ENCODE data around the gene TCTN1. TPM values are rescaled to one million over a fixed set of nuclear protein-coding genes. Genes with fewer than 3 reads are reported as not detected.

The TCTN1 gene
- total and polyA plus RNA-seq, 4 donors, result 19.3 to 47.1 (median 30.7) TPM

- DNase-seq (peak; percentile 75 to 85), ATAC-seq (ENCODE audit: low FRiP score) (peak; percentile 90)
- Histone ChIP-seq H3K9me3 (ENCODE audit: control insufficient read depth, low read length) (peaks cover 2% of the 10 kb centered on the region), H3K27ac (ENCODE audit: low read depth in 1 of 2, low read length in 2 of 2) (peak within 1 kb of the TSS in 1 of 2 donors; percentile 36), H3K36me3 (ENCODE audit: control insufficient read depth in 1 of 2, insufficient read depth in 2 of 2, low read length in 1 of 2) (no peaks in the 10 kb centered on the region), H3K4me1 (ENCODE audit: control insufficient read depth in 1 of 2, insufficient read depth in 2 of 2, low read length in 2 of 2) (no peaks in the 10 kb centered on the region), H3K4me3 (ENCODE audit: low read length in 2 of 2) (peak within 1 kb of the TSS; percentile 44 to 45), H3K27me3 (ENCODE audit: control insufficient read depth in 1 of 2, insufficient read depth in 2 of 2, low read length in 1 of 2) (no peaks in the 10 kb centered on the region)
- intact Hi-C loops (cut with DNase I), result no loop called here
- 4 to 7% methylated on average over 32 to 64 of the region's 64 CpGs for WGBS, 2 donors
These were observed 74.7 kb downstream of the TCTN1 start, which contains the start of gene HVCN1 for GRCh38 chr12:110688446-110689280. Gene HVCN1, minus strand, starts transcription at chr12:110689115. Its CDS starts 5,870 bp downstream, at chr12:110683245.

- intact Hi-C loops (cut with DNase I), result no loop called here
- ATAC-seq (ENCODE audit: low FRiP score) (peak; percentile 82), DNase-seq (peak; percentile 85 to 87)
- H3K27me3 ChIP-seq (ENCODE audit: control insufficient read depth in 1 of 2, insufficient read depth in 2 of 2, low read length in 1 of 2), result no peaks in the 10 kb centered on the region
- H3K4me1 ChIP-seq (ENCODE audit: control insufficient read depth in 1 of 2, insufficient read depth in 2 of 2, low read length in 2 of 2), result no peaks in the 10 kb centered on the region
- H3K27ac ChIP-seq (ENCODE audit: low read depth in 1 of 2, low read length in 2 of 2), result peak overlapping the region in 1 of 2 donors; percentile 36
- no peaks in the 10 kb centered on the region for H3K36me3 ChIP-seq (ENCODE audit: control insufficient read depth in 1 of 2, insufficient read depth in 2 of 2, low read length in 1 of 2)
- 1 to 2% methylated on average over 38 of the region's 38 CpGs for WGBS, 2 donors
- H3K9me3 ChIP-seq (ENCODE audit: control insufficient read depth, low read length), result peaks cover 2% of the 10 kb centered on the region
- H3K4me3 ChIP-seq (ENCODE audit: low read length in 2 of 2), result peak overlapping the region; percentile 44 to 45
These were observed 75.6 kb downstream of the TCTN1 start for GRCh38 chr12:110689281-110690126.

- H3K36me3 ChIP-seq (ENCODE audit: control insufficient read depth in 1 of 2, insufficient read depth in 2 of 2, low read length in 1 of 2), result no peaks in the 10 kb centered on the region
- no peak overlapping the region for H3K4me3 ChIP-seq (ENCODE audit: low read length in 2 of 2)
- no peaks in the 10 kb centered on the region for H3K4me1 ChIP-seq (ENCODE audit: control insufficient read depth in 1 of 2, insufficient read depth in 2 of 2, low read length in 2 of 2)
- DNase-seq (no peak), ATAC-seq (ENCODE audit: low FRiP score) (no peak)
- 52 to 55% methylated on average over 4 of the region's 4 CpGs for WGBS, 2 donors
- H3K9me3 ChIP-seq (ENCODE audit: control insufficient read depth, low read length), result peaks cover 2% of the 10 kb centered on the region
- H3K27me3 ChIP-seq (ENCODE audit: control insufficient read depth in 1 of 2, insufficient read depth in 2 of 2, low read length in 1 of 2), result no peaks in the 10 kb centered on the region
- intact Hi-C loops (cut with DNase I), result no loop called here
- H3K27ac ChIP-seq (ENCODE audit: low read depth in 1 of 2, low read length in 2 of 2), result no peak overlapping the region
These were observed 76.2 kb downstream of the TCTN1 start for GRCh38 chr12:110690127-110690430.

GRCh38 chr12:110693731-110694130 lies 79.8 kb downstream of the TCTN1 start:
- H3K4me1 ChIP-seq (ENCODE audit: control insufficient read depth in 1 of 2, insufficient read depth in 2 of 2, low read length in 2 of 2), result no peaks in the 10 kb centered on the region
- intact Hi-C loops (cut with DNase I), result no loop called here
- H3K27me3 ChIP-seq (ENCODE audit: control insufficient read depth in 1 of 2, insufficient read depth in 2 of 2, low read length in 1 of 2), result no peaks in the 10 kb centered on the region
- H3K4me3 ChIP-seq (ENCODE audit: low read length in 2 of 2), result no peak overlapping the region
- no peaks in the 10 kb centered on the region for H3K36me3 ChIP-seq (ENCODE audit: control insufficient read depth in 1 of 2, insufficient read depth in 2 of 2, low read length in 1 of 2)
- no peak overlapping the region for H3K27ac ChIP-seq (ENCODE audit: low read depth in 1 of 2, low read length in 2 of 2)
- H3K9me3 ChIP-seq (ENCODE audit: control insufficient read depth, low read length), result no peaks in the 10 kb centered on the region
- no peak for ATAC-seq (ENCODE audit: low FRiP score)
- peak in 1 of 2 donors; percentile 81 for DNase-seq
- 80 to 82% methylated on average over 7 of the region's 7 CpGs for WGBS, 2 donors

GRCh38 chr12:110694330-110694901 lies 80.5 kb downstream of the TCTN1 start:
- peak in 1 of 2 donors; percentile 87 for DNase-seq
- no peak overlapping the region for H3K4me3 ChIP-seq (ENCODE audit: low read length in 2 of 2)
- 82 to 83% methylated on average over 12 of the region's 12 CpGs for WGBS, 2 donors
- no peaks in the 10 kb centered on the region for H3K27me3 ChIP-seq (ENCODE audit: control insufficient read depth in 1 of 2, insufficient read depth in 2 of 2, low read length in 1 of 2)
- H3K27ac ChIP-seq (ENCODE audit: low read depth in 1 of 2, low read length in 2 of 2), result no peak overlapping the region
- H3K9me3 ChIP-seq (ENCODE audit: control insufficient read depth, low read length), result no peaks in the 10 kb centered on the region
- no peaks in the 10 kb centered on the region for H3K4me1 ChIP-seq (ENCODE audit: control insufficient read depth in 1 of 2, insufficient read depth in 2 of 2, low read length in 2 of 2)
- no peak for ATAC-seq (ENCODE audit: low FRiP score)
- intact Hi-C loops (cut with DNase I), result no loop called here
- H3K36me3 ChIP-seq (ENCODE audit: control insufficient read depth in 1 of 2, insufficient read depth in 2 of 2, low read length in 1 of 2), result no peaks in the 10 kb centered on the region

- H3K27me3 ChIP-seq (ENCODE audit: control insufficient read depth in 1 of 2, insufficient read depth in 2 of 2, low read length in 1 of 2), result no peaks in the 10 kb centered on the region
- no peak overlapping the region for H3K4me3 ChIP-seq (ENCODE audit: low read length in 2 of 2)
- H3K36me3 ChIP-seq (ENCODE audit: control insufficient read depth in 1 of 2, insufficient read depth in 2 of 2, low read length in 1 of 2), result no peaks in the 10 kb centered on the region
- no peak overlapping the region for H3K27ac ChIP-seq (ENCODE audit: low read depth in 1 of 2, low read length in 2 of 2)
- intact Hi-C loops (cut with DNase I), result no loop called here
- WGBS, 2 donors, result 81 to 84% methylated on average over 3 of the region's 3 CpGs
- no peaks in the 10 kb centered on the region for H3K9me3 ChIP-seq (ENCODE audit: control insufficient read depth, low read length)
- DNase-seq, result no peak
- H3K4me1 ChIP-seq (ENCODE audit: control insufficient read depth in 1 of 2, insufficient read depth in 2 of 2, low read length in 2 of 2), result no peaks in the 10 kb centered on the region
- no peak for ATAC-seq (ENCODE audit: low FRiP score)
These were observed 82.4 kb downstream of the TCTN1 start for GRCh38 chr12:110696283-110696682.

GRCh38 chr12:110697236-110697635 lies 83.3 kb downstream of the TCTN1 start:
- ATAC-seq (ENCODE audit: low FRiP score) (no peak), DNase-seq (no peak)
- H3K4me3 ChIP-seq (ENCODE audit: low read length in 2 of 2), result no peak overlapping the region
- no peak overlapping the region for H3K27ac ChIP-seq (ENCODE audit: low read depth in 1 of 2, low read length in 2 of 2)
- H3K9me3 ChIP-seq (ENCODE audit: control insufficient read depth, low read length), result no peaks in the 10 kb centered on the region
- H3K4me1 ChIP-seq (ENCODE audit: control insufficient read depth in 1 of 2, insufficient read depth in 2 of 2, low read length in 2 of 2), result no peaks in the 10 kb centered on the region
- H3K27me3 ChIP-seq (ENCODE audit: control insufficient read depth in 1 of 2, insufficient read depth in 2 of 2, low read length in 1 of 2), result no peaks in the 10 kb centered on the region
- no peaks in the 10 kb centered on the region for H3K36me3 ChIP-seq (ENCODE audit: control insufficient read depth in 1 of 2, insufficient read depth in 2 of 2, low read length in 1 of 2)
- intact Hi-C loops (cut with DNase I), result no loop called here
- 89 to 91% methylated on average over 2 of the region's 2 CpGs for WGBS, 2 donors

- H3K36me3 ChIP-seq (ENCODE audit: control insufficient read depth in 1 of 2, insufficient read depth in 2 of 2, low read length in 1 of 2), result no peaks in the 10 kb centered on the region
- intact Hi-C loops (cut with DNase I), result no loop called here
- H3K27ac ChIP-seq (ENCODE audit: low read depth in 1 of 2, low read length in 2 of 2), result no peak overlapping the region
- ATAC-seq (ENCODE audit: low FRiP score) (peak; percentile 90), DNase-seq (peak; percentile 89 to 91)
- no peak overlapping the region for H3K4me3 ChIP-seq (ENCODE audit: low read length in 2 of 2)
- WGBS, 2 donors, result 29 to 31% methylated on average over 20 of the region's 20 CpGs
- H3K4me1 ChIP-seq (ENCODE audit: control insufficient read depth in 1 of 2, insufficient read depth in 2 of 2, low read length in 2 of 2), result no peaks in the 10 kb centered on the region
- no peaks in the 10 kb centered on the region for H3K9me3 ChIP-seq (ENCODE audit: control insufficient read depth, low read length)
- no peaks in the 10 kb centered on the region for H3K27me3 ChIP-seq (ENCODE audit: control insufficient read depth in 1 of 2, insufficient read depth in 2 of 2, low read length in 1 of 2)
These were observed 84.4 kb downstream of the TCTN1 start for GRCh38 chr12:110698171-110698902.

Measured in aorta (tissue), 5 donors.